Measurements from ENCODE around the gene RUNX3. TPM values are rescaled to one million over a fixed set of nuclear protein-coding genes. Genes with fewer than 3 reads are reported as not detected.
A peak's percentile ranks its signal among the peaks of the same experiment; 100 is the strongest.

Gene RUNX3
- polyA plus RNA-seq, 3 donors, result 4.4 to 27.9 (median 6.7) TPM

- no peaks in the 10 kb centered on the region for H4K20me1 ChIP-seq (ENCODE audit: insufficient read depth, low read length)
- no peaks in the 10 kb centered on the region for H3K27me3 ChIP-seq (ENCODE audit: control insufficient read depth in 2 of 2, insufficient read depth in 2 of 2, low read length in 2 of 2)
- no peaks in the 10 kb centered on the region for H3K4me1 ChIP-seq (ENCODE audit: control insufficient read depth in 1 of 2, insufficient read depth in 2 of 2, low read length in 2 of 2)
- Mint-ChIP-seq H3K4me1 (peaks cover 8% of the 10 kb centered on the region), H3K27ac (peak overlapping the region in 1 of 7 donors; percentile 75), H3K36me3 (no peaks in the 10 kb centered on the region), H3K9me3 (no peaks in the 10 kb centered on the region), H3K27me3 (ENCODE audit: low read depth in 3 of 3) (peaks cover 3 to 11% (median 7%) of the 10 kb centered on the region in 3 donors), H3K4me3 (no peak overlapping the region)
- no peak overlapping the region for H3K27ac ChIP-seq (ENCODE audit: low read depth in 1 of 2, low read length in 2 of 2)
- H3K9me3 ChIP-seq (replicated peaks in 1 of 2; ENCODE audit: control insufficient read depth in 1 of 2, insufficient read depth in 1 of 2, low read length in 2 of 2), result no peaks in the 10 kb centered on the region
- H3K36me3 ChIP-seq (replicated peaks in 1 of 2; ENCODE audit: control insufficient read depth in 1 of 2, insufficient read depth in 2 of 2, low read length in 2 of 2), result no peaks in the 10 kb centered on the region
- intact Hi-C loops (cut with micrococcal nuclease), result no loop called here
- DNase-seq, result no peak
- H2AFZ ChIP-seq (ENCODE audit: insufficient read depth, low read depth, low read length, poor library complexity, severe bottlenecking), result no peak overlapping the region
- H3K4me2 ChIP-seq (replicated peaks; ENCODE audit: extremely low read depth, low read length, poor library complexity, severe bottlenecking), result no peak overlapping the region
- no peak overlapping the region for H3K9ac ChIP-seq (ENCODE audit: insufficient read depth, low read length, poor library complexity, severe bottlenecking)
- H3K79me2 ChIP-seq (ENCODE audit: insufficient read depth, low read length), result no peaks in the 10 kb centered on the region
- no peak for TF ChIP-seq CTCF (IDR thresholded peaks at IDR 0.05)
- 97% methylated on average over 5 of the region's 6 CpGs for WGBS (ENCODE audit: insufficient coverage)
- no peak overlapping the region for H3K4me3 ChIP-seq (replicated peaks in 1 of 3; ENCODE audit: low read depth in 2 of 3, low read length in 3 of 3)
These were observed 9.1 kb upstream of the RUNX3 start for GRCh38 chr1:24939040-24939674.

GRCh38 chr1:24938276-24938675, 8.2 kb upstream of the RUNX3 start:
- Mint-ChIP-seq H3K9me3 (peaks cover 0 to 2% (median 0%) of the 10 kb centered on the region in 7 donors), H3K4me3 (no peak overlapping the region), H3K27me3 (ENCODE audit: low read depth in 3 of 3) (peaks cover 4 to 18% (median 12%) of the 10 kb centered on the region in 3 donors), H3K36me3 (no peaks in the 10 kb centered on the region), H3K4me1 (peaks cover 8% of the 10 kb centered on the region), H3K27ac (no peak overlapping the region)
- Histone ChIP-seq H3K36me3 (replicated peaks in 1 of 2; ENCODE audit: control insufficient read depth in 1 of 2, insufficient read depth in 2 of 2, low read length in 2 of 2) (no peaks in the 10 kb centered on the region), H2AFZ (ENCODE audit: insufficient read depth, low read depth, low read length, poor library complexity, severe bottlenecking) (no peak overlapping the region), H3K9ac (ENCODE audit: insufficient read depth, low read length, poor library complexity, severe bottlenecking) (no peak overlapping the region), H3K79me2 (ENCODE audit: insufficient read depth, low read length) (no peaks in the 10 kb centered on the region), H4K20me1 (ENCODE audit: insufficient read depth, low read length) (no peaks in the 10 kb centered on the region), H3K4me3 (replicated peaks in 1 of 3; ENCODE audit: low read depth in 2 of 3, low read length in 3 of 3) (no peak overlapping the region), H3K4me2 (replicated peaks; ENCODE audit: extremely low read depth, low read length, poor library complexity, severe bottlenecking) (no peak overlapping the region), H3K27ac (ENCODE audit: low read depth in 1 of 2, low read length in 2 of 2) (no peak overlapping the region), H3K4me1 (ENCODE audit: control insufficient read depth in 1 of 2, insufficient read depth in 2 of 2, low read length in 2 of 2) (no peaks in the 10 kb centered on the region), H3K9me3 (replicated peaks in 1 of 2; ENCODE audit: control insufficient read depth in 1 of 2, insufficient read depth in 1 of 2, low read length in 2 of 2) (no peaks in the 10 kb centered on the region), H3K27me3 (ENCODE audit: control insufficient read depth in 2 of 2, insufficient read depth in 2 of 2, low read length in 2 of 2) (peaks cover 0 to 4% of the 10 kb centered on the region in 2 donors)
- WGBS (ENCODE audit: insufficient coverage), result 93% methylated on average over 7 of the region's 7 CpGs
- intact Hi-C loops (cut with micrococcal nuclease), result no loop called here
- no peak for DNase-seq
- TF ChIP-seq CTCF (IDR thresholded peaks at IDR 0.05), result no peak
